GM10847 (cell line): ENCODE results near the gene SLC15A2.

Source experiments
- POLR2A ChIP-seq: IDR thresholded peaks from 2 replicates; pipeline ENCODE4 v1.6.1; 2011; ENCODE audit not compliant: insufficient read length; ENCODE audit errors: extremely low read depth

SLC15A2 gene, protein sequence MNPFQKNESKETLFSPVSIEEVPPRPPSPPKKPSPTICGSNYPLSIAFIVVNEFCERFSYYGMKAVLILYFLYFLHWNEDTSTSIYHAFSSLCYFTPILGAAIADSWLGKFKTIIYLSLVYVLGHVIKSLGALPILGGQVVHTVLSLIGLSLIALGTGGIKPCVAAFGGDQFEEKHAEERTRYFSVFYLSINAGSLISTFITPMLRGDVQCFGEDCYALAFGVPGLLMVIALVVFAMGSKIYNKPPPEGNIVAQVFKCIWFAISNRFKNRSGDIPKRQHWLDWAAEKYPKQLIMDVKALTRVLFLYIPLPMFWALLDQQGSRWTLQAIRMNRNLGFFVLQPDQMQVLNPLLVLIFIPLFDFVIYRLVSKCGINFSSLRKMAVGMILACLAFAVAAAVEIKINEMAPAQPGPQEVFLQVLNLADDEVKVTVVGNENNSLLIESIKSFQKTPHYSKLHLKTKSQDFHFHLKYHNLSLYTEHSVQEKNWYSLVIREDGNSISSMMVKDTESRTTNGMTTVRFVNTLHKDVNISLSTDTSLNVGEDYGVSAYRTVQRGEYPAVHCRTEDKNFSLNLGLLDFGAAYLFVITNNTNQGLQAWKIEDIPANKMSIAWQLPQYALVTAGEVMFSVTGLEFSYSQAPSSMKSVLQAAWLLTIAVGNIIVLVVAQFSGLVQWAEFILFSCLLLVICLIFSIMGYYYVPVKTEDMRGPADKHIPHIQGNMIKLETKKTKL

DNA sequence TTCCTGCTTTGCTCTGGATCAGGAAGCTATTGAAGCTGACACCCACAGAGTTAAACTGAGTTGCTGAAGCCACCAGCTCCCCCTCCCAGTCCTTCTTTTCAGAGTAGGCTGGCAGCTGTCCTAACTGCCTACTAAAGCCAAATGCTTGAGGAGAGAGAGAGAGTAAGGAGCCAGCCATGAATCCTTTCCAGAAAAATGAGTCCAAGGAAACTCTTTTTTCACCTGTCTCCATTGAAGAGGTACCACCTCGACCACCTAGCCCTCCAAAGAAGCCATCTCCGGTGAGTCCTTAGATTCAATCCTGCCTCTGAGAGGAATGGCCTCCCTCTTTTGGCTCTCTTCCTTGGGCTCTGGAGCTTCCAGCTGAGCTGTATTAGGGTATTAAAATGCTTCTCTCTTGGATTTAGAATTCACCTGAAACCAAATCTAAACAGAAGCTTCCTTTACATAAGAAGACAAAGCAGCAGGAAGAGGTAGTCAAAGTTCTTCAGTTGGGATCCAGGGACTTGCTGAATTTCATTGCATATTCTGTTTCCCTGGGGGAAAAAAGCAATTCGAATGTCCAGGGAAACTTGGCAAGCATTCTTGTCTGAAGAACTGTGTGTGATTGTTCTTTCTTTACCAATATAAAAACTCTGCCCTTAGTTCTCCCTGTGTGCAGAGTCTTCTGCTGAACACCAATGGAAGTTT, at the start of gene SLC15A2:
TSS of gene SLC15A2 (plus strand) at position 101 of the 690 bp plus-strand sequence. CDS start at position 177, 76 bp downstream.
- TF ChIP-seq POLR2A = no peak

GRCh38 chr3:121844892-121845291, 49.3 kb upstream of the SLC15A2 start:
- no peak for TF ChIP-seq POLR2A

DNA sequence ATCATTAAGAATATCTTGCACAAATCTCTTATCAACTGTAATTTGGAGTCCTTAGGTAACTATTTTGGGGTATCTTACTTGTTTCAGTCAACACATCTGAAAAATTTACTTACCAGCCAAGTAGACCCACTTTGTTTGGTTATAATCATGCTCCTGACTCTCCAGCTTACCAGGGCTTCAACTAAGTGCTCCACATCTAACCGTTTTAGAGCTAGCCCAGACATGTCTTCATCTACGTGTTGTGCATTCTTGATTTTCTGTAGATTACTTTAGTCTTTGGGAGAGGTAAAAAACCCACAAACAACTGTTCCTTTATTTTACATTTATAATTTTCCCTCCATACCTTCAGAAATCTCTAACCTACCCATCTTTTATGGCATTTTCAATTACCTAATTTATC, 41.9 kb upstream of the SLC15A2 start:
- no peak for TF ChIP-seq POLR2A

DNA sequence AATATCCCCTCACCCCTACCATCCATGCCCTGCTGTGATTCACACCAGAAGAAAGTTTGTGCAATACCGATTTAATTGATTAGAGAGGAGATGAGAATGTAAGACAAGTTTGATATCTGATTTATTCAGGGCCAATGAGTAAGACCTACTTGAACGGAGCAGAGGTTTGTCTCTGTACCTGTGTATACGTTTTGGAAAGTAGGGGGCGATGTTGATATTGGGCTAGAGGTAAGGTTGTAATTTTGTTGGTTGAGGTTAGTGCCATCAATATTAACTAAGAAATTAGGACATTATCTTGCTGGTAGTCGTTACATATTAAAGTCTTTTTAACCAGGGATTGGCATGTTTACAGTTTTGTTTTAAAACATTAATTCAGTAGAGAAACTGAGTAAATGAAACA, 38.6 kb upstream of the SLC15A2 start:
- no peak for TF ChIP-seq POLR2A

GRCh38 chr3:121863801-121864200, 30.4 kb upstream of the SLC15A2 start:
- TF ChIP-seq POLR2A = no peak

DNA sequence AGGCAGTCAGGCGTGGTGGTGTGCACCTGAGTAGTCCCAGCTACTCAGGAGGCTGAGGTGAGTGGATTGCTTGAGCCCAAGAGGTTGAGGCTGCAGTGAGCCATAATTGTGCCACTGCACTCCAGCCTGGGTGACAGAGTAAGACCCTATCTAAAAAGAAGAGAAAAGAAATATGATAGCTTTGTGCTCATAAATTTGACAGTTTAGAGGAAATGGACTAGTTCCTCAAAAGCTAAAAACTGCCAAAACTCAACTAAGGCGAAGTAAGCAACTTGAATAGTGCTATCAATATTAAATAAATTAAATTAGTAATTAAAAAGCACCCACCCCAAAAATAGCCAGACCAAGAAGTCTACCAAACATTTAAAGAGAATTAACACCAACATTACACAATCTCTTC, 24.5 kb upstream of the SLC15A2 start:
- no peak for TF ChIP-seq POLR2A

DNA sequence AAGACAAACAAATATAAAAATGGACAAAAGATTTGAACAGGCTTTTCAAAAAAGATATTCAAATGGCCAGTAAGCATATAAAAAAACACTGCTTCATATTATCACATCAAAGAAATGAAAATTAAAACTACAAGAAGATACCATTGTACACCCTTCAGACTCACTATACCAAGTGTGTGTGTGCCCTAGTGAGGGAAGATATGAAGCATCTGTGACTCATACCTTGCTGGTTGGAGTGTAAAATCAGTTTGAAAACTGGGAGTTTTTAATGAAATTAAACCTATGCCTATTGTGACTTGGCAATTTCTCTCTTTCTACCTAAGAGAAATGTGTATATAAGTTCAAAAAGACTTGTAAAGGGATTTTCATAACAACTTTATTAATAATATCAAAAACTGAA, 23.5 kb upstream of the SLC15A2 start:
- no peak for TF ChIP-seq POLR2A

DNA sequence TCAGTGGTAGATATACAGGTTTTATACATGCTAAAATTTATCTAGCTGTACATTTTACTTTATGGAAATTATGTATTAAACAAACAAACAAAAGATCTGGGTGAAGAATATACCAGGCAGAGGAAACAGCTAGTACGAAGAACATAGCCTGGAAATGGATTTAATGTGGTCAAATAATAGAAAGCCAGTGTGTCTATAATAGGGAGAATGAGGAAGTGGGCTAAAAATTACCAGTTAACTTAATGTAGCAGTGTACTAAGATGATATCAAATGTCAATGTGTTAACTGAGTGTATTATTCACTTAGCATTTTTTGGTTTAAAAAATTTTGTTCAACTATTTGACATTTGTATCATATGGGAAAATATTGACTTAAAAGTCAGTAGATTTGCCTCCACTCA, 22.8 kb upstream of the SLC15A2 start:
- no peak for TF ChIP-seq POLR2A

DNA sequence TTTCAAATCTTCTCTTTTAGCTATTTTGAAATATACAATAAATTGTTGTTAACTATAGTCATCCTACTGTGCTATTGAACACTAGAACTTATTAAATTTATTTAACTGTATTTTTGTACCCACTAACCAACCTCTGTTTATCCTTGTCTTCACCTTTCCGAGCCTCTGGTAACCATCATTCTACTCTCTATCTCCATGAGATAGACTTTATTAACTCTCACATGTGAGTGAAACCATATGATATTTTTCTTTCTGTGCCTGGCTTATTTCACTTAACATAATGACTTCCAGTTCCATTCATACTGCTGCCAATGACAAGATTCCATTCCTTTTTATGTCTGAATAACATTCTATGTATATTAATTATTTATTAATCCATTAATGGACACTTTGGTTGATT, 15.8 kb upstream of the SLC15A2 start:
- TF ChIP-seq POLR2A = no peak

GRCh38 chr3:121883507-121883906, 10.7 kb upstream of the SLC15A2 start:
- TF ChIP-seq POLR2A = no peak

GRCh38 chr3:121885386-121885785, 8.8 kb upstream of the SLC15A2 start:
- TF ChIP-seq POLR2A = no peak

GRCh38 chr3:121895121-121895520, 920 bp downstream of the SLC15A2 start:
- TF ChIP-seq POLR2A = no peak

GRCh38 chr3:121895736-121896135, 1.5 kb downstream of the SLC15A2 start:
- TF ChIP-seq POLR2A = no peak

GRCh38 chr3:121896823-121897222, 2.6 kb downstream of the SLC15A2 start:
- TF ChIP-seq POLR2A = no peak

DNA sequence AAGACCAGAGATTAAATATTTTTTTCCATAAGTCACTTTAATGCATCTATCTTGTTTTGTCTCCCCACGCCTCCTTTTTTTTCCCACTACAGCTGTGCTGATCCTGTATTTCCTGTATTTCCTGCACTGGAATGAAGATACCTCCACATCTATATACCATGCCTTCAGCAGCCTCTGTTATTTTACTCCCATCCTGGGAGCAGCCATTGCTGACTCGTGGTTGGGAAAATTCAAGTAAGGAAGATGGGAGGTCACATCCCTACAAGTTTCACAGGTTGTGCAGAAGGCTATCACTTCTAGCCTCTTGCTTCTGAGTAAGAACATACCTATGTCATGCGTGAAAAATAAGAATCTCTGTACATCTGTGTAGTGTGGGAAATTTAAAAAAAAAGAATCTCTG, 3.1 kb downstream of the SLC15A2 start:
- TF ChIP-seq POLR2A = no peak

- no peak for TF ChIP-seq POLR2A
Observed at GRCh38 chr3:121913305-121913990, 19.2 kb downstream of the SLC15A2 start.
